Measurements from ENCODE around the gene KIF3B.

Gene KIF3B

GRCh38 chr20:32289661-32290431, 12.4 kb downstream of the KIF3B start:
- Histone ChIP-seq H3K4me1 (ENCODE audit: control insufficient read depth, insufficient read depth, low read length, poor library complexity, severe bottlenecking) (peaks cover 14% of the 10 kb centered on the region), H3K27me3 (replicated peaks; ENCODE audit: control insufficient read depth, insufficient read depth, low read length, poor library complexity, severe bottlenecking) (no peaks in the 10 kb centered on the region), H3K4me3 (ENCODE audit: insufficient read depth, low read depth, low read length, poor library complexity, severe bottlenecking) (no peak overlapping the region), H3K36me3 (ENCODE audit: control insufficient read depth, insufficient read depth, low read length) (no peaks in the 10 kb centered on the region), H3K27ac (ENCODE audit: insufficient read depth, low read length, poor library complexity, severe bottlenecking) (no peak overlapping the region), H3K9me3 (ENCODE audit: control insufficient read depth, low read length) (no peaks in the 10 kb centered on the region)
- DNase-seq = no peak

GRCh38 chr20:32291166-32291565, 13.7 kb downstream of the KIF3B start:
- Histone ChIP-seq H3K36me3 (ENCODE audit: control insufficient read depth, insufficient read depth, low read length) (no peaks in the 10 kb centered on the region), H3K4me1 (ENCODE audit: control insufficient read depth, insufficient read depth, low read length, poor library complexity, severe bottlenecking) (peaks cover under 1% of the 10 kb centered on the region), H3K4me3 (ENCODE audit: insufficient read depth, low read depth, low read length, poor library complexity, severe bottlenecking) (no peak overlapping the region), H3K9me3 (ENCODE audit: control insufficient read depth, low read length) (no peaks in the 10 kb centered on the region), H3K27me3 (replicated peaks; ENCODE audit: control insufficient read depth, insufficient read depth, low read length, poor library complexity, severe bottlenecking) (no peaks in the 10 kb centered on the region), H3K27ac (ENCODE audit: insufficient read depth, low read length, poor library complexity, severe bottlenecking) (no peak overlapping the region)
- no peak for DNase-seq

GRCh38 chr20:32292548-32292947, 15.1 kb downstream of the KIF3B start:
- no peaks in the 10 kb centered on the region for H3K36me3 ChIP-seq (ENCODE audit: control insufficient read depth, insufficient read depth, low read length)
- no peaks in the 10 kb centered on the region for H3K4me1 ChIP-seq (ENCODE audit: control insufficient read depth, insufficient read depth, low read length, poor library complexity, severe bottlenecking)
- H3K4me3 ChIP-seq (ENCODE audit: insufficient read depth, low read depth, low read length, poor library complexity, severe bottlenecking) = no peak overlapping the region
- no peak overlapping the region for H3K27ac ChIP-seq (ENCODE audit: insufficient read depth, low read length, poor library complexity, severe bottlenecking)
- no peaks in the 10 kb centered on the region for H3K9me3 ChIP-seq (ENCODE audit: control insufficient read depth, low read length)
- DNase-seq = no peak
- H3K27me3 ChIP-seq (replicated peaks; ENCODE audit: control insufficient read depth, insufficient read depth, low read length, poor library complexity, severe bottlenecking) = no peaks in the 10 kb centered on the region

GRCh38 chr20:32294071-32294470, 16.6 kb downstream of the KIF3B start:
- DNase-seq = no peak
- Histone ChIP-seq H3K4me1 (ENCODE audit: control insufficient read depth, insufficient read depth, low read length, poor library complexity, severe bottlenecking) (no peaks in the 10 kb centered on the region), H3K27ac (ENCODE audit: insufficient read depth, low read length, poor library complexity, severe bottlenecking) (no peak overlapping the region), H3K27me3 (replicated peaks; ENCODE audit: control insufficient read depth, insufficient read depth, low read length, poor library complexity, severe bottlenecking) (no peaks in the 10 kb centered on the region), H3K4me3 (ENCODE audit: insufficient read depth, low read depth, low read length, poor library complexity, severe bottlenecking) (no peak overlapping the region), H3K36me3 (ENCODE audit: control insufficient read depth, insufficient read depth, low read length) (no peaks in the 10 kb centered on the region), H3K9me3 (ENCODE audit: control insufficient read depth, low read length) (no peaks in the 10 kb centered on the region)

GRCh38 chr20:32296412-32296811, 19.0 kb downstream of the KIF3B start:
- Histone ChIP-seq H3K27ac (ENCODE audit: insufficient read depth, low read length, poor library complexity, severe bottlenecking) (no peak overlapping the region), H3K27me3 (replicated peaks; ENCODE audit: control insufficient read depth, insufficient read depth, low read length, poor library complexity, severe bottlenecking) (no peaks in the 10 kb centered on the region), H3K9me3 (ENCODE audit: control insufficient read depth, low read length) (no peaks in the 10 kb centered on the region), H3K4me1 (ENCODE audit: control insufficient read depth, insufficient read depth, low read length, poor library complexity, severe bottlenecking) (no peaks in the 10 kb centered on the region), H3K36me3 (ENCODE audit: control insufficient read depth, insufficient read depth, low read length) (no peaks in the 10 kb centered on the region), H3K4me3 (ENCODE audit: insufficient read depth, low read depth, low read length, poor library complexity, severe bottlenecking) (no peak overlapping the region)
- DNase-seq = no peak

- Histone ChIP-seq H3K27ac (ENCODE audit: insufficient read depth, low read length, poor library complexity, severe bottlenecking) (no peak overlapping the region), H3K27me3 (replicated peaks; ENCODE audit: control insufficient read depth, insufficient read depth, low read length, poor library complexity, severe bottlenecking) (no peaks in the 10 kb centered on the region), H3K4me3 (ENCODE audit: insufficient read depth, low read depth, low read length, poor library complexity, severe bottlenecking) (no peak overlapping the region), H3K36me3 (ENCODE audit: control insufficient read depth, insufficient read depth, low read length) (no peaks in the 10 kb centered on the region), H3K9me3 (ENCODE audit: control insufficient read depth, low read length) (no peaks in the 10 kb centered on the region), H3K4me1 (ENCODE audit: control insufficient read depth, insufficient read depth, low read length, poor library complexity, severe bottlenecking) (no peaks in the 10 kb centered on the region)
- no peak for DNase-seq
Observed at GRCh38 chr20:32296819-32297420, 19.5 kb downstream of the KIF3B start.

- no peak for DNase-seq
- Histone ChIP-seq H3K4me3 (ENCODE audit: insufficient read depth, low read depth, low read length, poor library complexity, severe bottlenecking) (no peak overlapping the region), H3K36me3 (ENCODE audit: control insufficient read depth, insufficient read depth, low read length) (no peaks in the 10 kb centered on the region), H3K4me1 (ENCODE audit: control insufficient read depth, insufficient read depth, low read length, poor library complexity, severe bottlenecking) (no peaks in the 10 kb centered on the region), H3K9me3 (ENCODE audit: control insufficient read depth, low read length) (no peaks in the 10 kb centered on the region), H3K27ac (ENCODE audit: insufficient read depth, low read length, poor library complexity, severe bottlenecking) (no peak overlapping the region), H3K27me3 (replicated peaks; ENCODE audit: control insufficient read depth, insufficient read depth, low read length, poor library complexity, severe bottlenecking) (no peaks in the 10 kb centered on the region)
Observed at GRCh38 chr20:32297439-32297838, 20.0 kb downstream of the KIF3B start.

- no peaks in the 10 kb centered on the region for H3K4me1 ChIP-seq (ENCODE audit: control insufficient read depth, insufficient read depth, low read length, poor library complexity, severe bottlenecking)
- no peaks in the 10 kb centered on the region for H3K36me3 ChIP-seq (ENCODE audit: control insufficient read depth, insufficient read depth, low read length)
- no peaks in the 10 kb centered on the region for H3K27me3 ChIP-seq (replicated peaks; ENCODE audit: control insufficient read depth, insufficient read depth, low read length, poor library complexity, severe bottlenecking)
- H3K27ac ChIP-seq (ENCODE audit: insufficient read depth, low read length, poor library complexity, severe bottlenecking) = no peak overlapping the region
- H3K4me3 ChIP-seq (ENCODE audit: insufficient read depth, low read depth, low read length, poor library complexity, severe bottlenecking) = no peak overlapping the region
- no peaks in the 10 kb centered on the region for H3K9me3 ChIP-seq (ENCODE audit: control insufficient read depth, low read length)
- DNase-seq = no peak
Observed at GRCh38 chr20:32300647-32301046, 23.2 kb downstream of the KIF3B start.

- DNase-seq = no peak
- H3K27me3 ChIP-seq (replicated peaks; ENCODE audit: control insufficient read depth, insufficient read depth, low read length, poor library complexity, severe bottlenecking) = no peaks in the 10 kb centered on the region
- no peaks in the 10 kb centered on the region for H3K36me3 ChIP-seq (ENCODE audit: control insufficient read depth, insufficient read depth, low read length)
- no peaks in the 10 kb centered on the region for H3K4me1 ChIP-seq (ENCODE audit: control insufficient read depth, insufficient read depth, low read length, poor library complexity, severe bottlenecking)
- no peak overlapping the region for H3K4me3 ChIP-seq (ENCODE audit: insufficient read depth, low read depth, low read length, poor library complexity, severe bottlenecking)
- H3K9me3 ChIP-seq (ENCODE audit: control insufficient read depth, low read length) = no peaks in the 10 kb centered on the region
- H3K27ac ChIP-seq (ENCODE audit: insufficient read depth, low read length, poor library complexity, severe bottlenecking) = no peak overlapping the region
Observed at GRCh38 chr20:32301719-32302506, 24.5 kb downstream of the KIF3B start.

- Histone ChIP-seq H3K9me3 (ENCODE audit: control insufficient read depth, low read length) (no peaks in the 10 kb centered on the region), H3K4me3 (ENCODE audit: insufficient read depth, low read depth, low read length, poor library complexity, severe bottlenecking) (no peak overlapping the region), H3K27me3 (replicated peaks; ENCODE audit: control insufficient read depth, insufficient read depth, low read length, poor library complexity, severe bottlenecking) (no peaks in the 10 kb centered on the region), H3K4me1 (ENCODE audit: control insufficient read depth, insufficient read depth, low read length, poor library complexity, severe bottlenecking) (no peaks in the 10 kb centered on the region), H3K27ac (ENCODE audit: insufficient read depth, low read length, poor library complexity, severe bottlenecking) (no peak overlapping the region), H3K36me3 (ENCODE audit: control insufficient read depth, insufficient read depth, low read length) (no peaks in the 10 kb centered on the region)
- no peak for DNase-seq
Observed at GRCh38 chr20:32302507-32302872, 25.0 kb downstream of the KIF3B start.
